ENCODE results near the gene TRIM28.
"Not testable (repeated sequence)": the region's sequence is repeated elsewhere in the genome, so short reads cannot be mapped to it uniquely, and the experiment has no call there.

The TRIM28 gene

DNA sequence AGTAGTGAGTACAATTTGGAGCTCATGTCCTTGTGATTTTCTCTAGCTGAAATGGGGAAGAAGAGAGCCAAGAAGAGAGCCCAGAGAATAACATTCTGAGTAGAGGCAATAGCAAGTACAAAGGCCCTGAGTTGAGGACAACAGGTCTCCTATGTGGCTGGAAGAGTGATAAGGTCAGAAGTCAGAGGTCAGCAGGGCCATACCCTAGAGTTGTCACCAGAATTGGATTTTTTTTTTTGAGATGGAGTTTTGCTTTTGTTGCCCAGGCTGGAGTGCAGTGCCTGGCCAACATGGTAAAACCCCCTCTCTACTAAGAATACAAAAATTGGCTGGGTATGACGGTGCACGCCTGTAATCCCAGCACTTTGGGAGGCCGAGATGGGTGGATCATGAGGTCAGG, 8.0 kb upstream of the TRIM28 start:
- intact Hi-C loops (cut with micrococcal nuclease), result no loop called here
- Mint-ChIP-seq H3K36me3 (ENCODE audit: low read depth) (no peaks in the 10 kb centered on the region), H3K4me3 (no peak overlapping the region), H3K27ac (no peak overlapping the region), H3K27me3 (peaks cover 25% of the 10 kb centered on the region), H3K4me1 (ENCODE audit: low read depth) (peaks cover 16% of the 10 kb centered on the region), H3K9me3 (no peaks in the 10 kb centered on the region)

DNA sequence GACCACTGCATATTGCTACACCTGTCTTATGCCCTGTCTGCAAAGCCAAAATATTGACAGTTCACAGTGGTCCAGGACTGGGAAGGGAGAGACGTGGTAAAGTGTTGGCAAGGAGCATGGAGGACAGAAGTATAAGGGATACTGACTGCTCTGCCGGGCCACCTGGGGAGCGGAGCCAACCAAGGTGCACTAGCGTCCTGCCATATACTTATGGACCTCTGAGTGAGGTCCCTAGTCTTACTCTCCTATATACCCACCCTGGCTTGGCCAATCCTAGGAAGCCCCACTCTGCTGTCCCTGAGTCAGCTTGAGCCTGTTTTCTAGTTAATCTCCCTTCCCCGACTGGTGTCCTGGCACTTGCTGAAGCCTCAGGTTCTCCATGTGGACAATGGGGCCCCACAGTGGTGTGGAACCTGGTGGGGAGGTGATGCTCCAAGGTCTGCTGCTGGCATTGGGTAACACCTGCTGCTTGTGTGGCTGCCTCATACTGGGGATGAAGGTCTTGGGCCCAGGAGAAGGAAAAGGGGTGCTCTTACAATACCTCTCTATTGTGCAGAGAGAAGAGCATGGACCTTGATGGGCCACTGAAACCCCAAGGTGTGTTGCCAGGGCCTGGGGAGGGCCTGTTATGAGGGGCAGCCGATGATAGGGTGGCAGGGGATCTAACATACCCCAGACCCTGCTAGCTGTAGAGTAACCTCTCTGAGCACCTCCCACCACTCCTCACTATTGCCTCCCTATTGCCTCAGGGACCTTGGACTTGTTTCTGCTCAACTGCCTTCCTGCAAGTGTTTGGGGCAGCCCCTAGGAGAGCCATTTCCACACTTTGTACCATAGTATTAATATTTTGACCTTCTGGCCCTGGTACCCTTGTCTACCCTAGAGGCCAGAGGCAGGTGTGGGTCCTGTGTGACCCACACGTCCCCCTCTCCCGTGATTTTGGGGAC, 6.7 kb upstream of the TRIM28 start:
- Mint-ChIP-seq H3K9me3 (no peaks in the 10 kb centered on the region), H3K27ac (no peak overlapping the region), H3K4me3 (no peak overlapping the region), H3K4me1 (ENCODE audit: low read depth) (peaks cover 17% of the 10 kb centered on the region), H3K27me3 (peaks cover 22% of the 10 kb centered on the region), H3K36me3 (ENCODE audit: low read depth) (no peaks in the 10 kb centered on the region)
- intact Hi-C loops (cut with micrococcal nuclease), result no loop called here

GRCh38 chr19:58538257-58539168, 5.4 kb upstream of the TRIM28 start:
- Mint-ChIP-seq H3K36me3 (ENCODE audit: low read depth) (no peaks in the 10 kb centered on the region), H3K4me1 (ENCODE audit: low read depth) (peaks cover 26% of the 10 kb centered on the region), H3K4me3 (peak overlapping the region; percentile 61), H3K9me3 (no peaks in the 10 kb centered on the region), H3K27me3 (peaks cover 22% of the 10 kb centered on the region), H3K27ac (peak overlapping the region; percentile 63)
- intact Hi-C loops (cut with micrococcal nuclease), result no loop called here

GRCh38 chr19:58539169-58539559, 4.7 kb upstream of the TRIM28 start:
- Mint-ChIP-seq H3K27ac (peak overlapping the region; percentile 63), H3K27me3 (peaks cover 22% of the 10 kb centered on the region), H3K4me3 (peak overlapping the region; percentile 57), H3K4me1 (ENCODE audit: low read depth) (peaks cover 26% of the 10 kb centered on the region)
- intact Hi-C loops (cut with micrococcal nuclease); H3K9me3 Mint-ChIP-seq; H3K36me3 Mint-ChIP-seq (ENCODE audit: low read depth): not testable (repeated sequence)

- H3K4me3 Mint-ChIP-seq, result peak overlapping the region; percentile 23
- peaks cover 48% of the 10 kb centered on the region for H3K4me1 Mint-ChIP-seq (ENCODE audit: low read depth)
- intact Hi-C loops (cut with micrococcal nuclease), result loop anchor here (2.0 kb wide), 1 partner anchor 24 kb away; the partner anchor contains the start of gene ZBTB45
- H3K27me3 Mint-ChIP-seq, result peaks cover 10% of the 10 kb centered on the region
- peak overlapping the region; percentile 95 for H3K27ac Mint-ChIP-seq
- H3K9me3 Mint-ChIP-seq, result not testable (repeated sequence)
- peaks cover 35% of the 10 kb centered on the region for H3K36me3 Mint-ChIP-seq (ENCODE audit: low read depth)
These were observed 1.1 kb upstream of the TRIM28 start for GRCh38 chr19:58542641-58543372.

GRCh38 chr19:58544591-58545285, 874 bp downstream of the TRIM28 start:
- H3K36me3 Mint-ChIP-seq (ENCODE audit: low read depth), result peaks cover 54% of the 10 kb centered on the region
- peak overlapping the region; percentile 92 for H3K4me3 Mint-ChIP-seq

GRCh38 chr19:58545286-58546018, 1.6 kb downstream of the TRIM28 start:
- Mint-ChIP-seq H3K27me3 (no peaks in the 10 kb centered on the region), H3K9me3 (no peaks in the 10 kb centered on the region), H3K4me1 (ENCODE audit: low read depth) (peaks cover 46% of the 10 kb centered on the region), H3K4me3 (peak overlapping the region; percentile 88), H3K27ac (peak overlapping the region; percentile 95), H3K36me3 (ENCODE audit: low read depth) (peaks cover 61% of the 10 kb centered on the region)
- intact Hi-C loops (cut with micrococcal nuclease), result loop anchor here (2.0 kb wide), 1 partner anchor 13 kb away; the partner anchor contains the start of gene UBE2M

More at GRCh38 chr19:58544591-58545285, 874 bp downstream of the TRIM28 start:
- Mint-ChIP-seq H3K9me3 (no peaks in the 10 kb centered on the region), H3K4me1 (ENCODE audit: low read depth) (peaks cover 46% of the 10 kb centered on the region), H3K27ac (peak overlapping the region; percentile 95), H3K27me3 (no peaks in the 10 kb centered on the region)
- intact Hi-C loops (cut with micrococcal nuclease), result loop anchor here (2.0 kb wide), 1 partner anchor 14 kb away; the partner anchor contains the start of gene UBE2M

DNA sequence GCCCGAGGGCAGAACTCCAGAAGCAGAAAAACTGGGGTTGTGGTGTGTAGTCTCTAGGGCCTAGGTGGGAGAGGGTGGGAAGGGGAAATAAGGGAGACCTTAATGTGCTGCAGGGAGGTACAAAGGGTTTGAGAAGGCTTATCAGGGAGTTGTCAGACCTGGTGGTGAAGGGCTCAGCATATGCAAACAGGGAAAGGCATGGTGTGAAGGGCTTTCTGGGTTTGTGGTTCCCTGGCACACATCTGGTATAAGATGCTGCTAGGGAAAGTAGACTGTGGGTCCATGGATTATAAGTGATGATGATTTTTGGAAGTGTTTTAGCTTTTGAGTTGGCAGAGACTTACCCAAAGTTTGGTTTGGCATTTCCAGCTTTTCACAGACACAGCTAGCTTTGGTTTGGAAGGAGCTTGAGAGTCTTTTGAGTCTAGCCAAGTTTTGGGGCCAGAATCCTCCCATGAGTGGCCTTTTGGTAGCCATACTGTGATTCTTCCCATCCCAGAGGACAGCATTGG, 2.2 kb downstream of the TRIM28 start:
- intact Hi-C loops (cut with micrococcal nuclease), result no loop called here
- Mint-ChIP-seq H3K36me3 (ENCODE audit: low read depth) (peaks cover 68% of the 10 kb centered on the region), H3K4me1 (ENCODE audit: low read depth) (peaks cover 46% of the 10 kb centered on the region), H3K9me3 (no peaks in the 10 kb centered on the region), H3K4me3 (peak overlapping the region; percentile 88), H3K27me3 (no peaks in the 10 kb centered on the region), H3K27ac (peak overlapping the region; percentile 95)

- Mint-ChIP-seq H3K4me3 (no peak overlapping the region), H3K36me3 (ENCODE audit: low read depth) (peaks cover 83% of the 10 kb centered on the region), H3K9me3 (no peaks in the 10 kb centered on the region), H3K27me3 (no peaks in the 10 kb centered on the region), H3K4me1 (ENCODE audit: low read depth) (peaks cover 53% of the 10 kb centered on the region), H3K27ac (no peak overlapping the region)
- intact Hi-C loops (cut with micrococcal nuclease), result no loop called here
These were observed 3.8 kb downstream of the TRIM28 start for GRCh38 chr19:58547323-58548312.

DNA sequence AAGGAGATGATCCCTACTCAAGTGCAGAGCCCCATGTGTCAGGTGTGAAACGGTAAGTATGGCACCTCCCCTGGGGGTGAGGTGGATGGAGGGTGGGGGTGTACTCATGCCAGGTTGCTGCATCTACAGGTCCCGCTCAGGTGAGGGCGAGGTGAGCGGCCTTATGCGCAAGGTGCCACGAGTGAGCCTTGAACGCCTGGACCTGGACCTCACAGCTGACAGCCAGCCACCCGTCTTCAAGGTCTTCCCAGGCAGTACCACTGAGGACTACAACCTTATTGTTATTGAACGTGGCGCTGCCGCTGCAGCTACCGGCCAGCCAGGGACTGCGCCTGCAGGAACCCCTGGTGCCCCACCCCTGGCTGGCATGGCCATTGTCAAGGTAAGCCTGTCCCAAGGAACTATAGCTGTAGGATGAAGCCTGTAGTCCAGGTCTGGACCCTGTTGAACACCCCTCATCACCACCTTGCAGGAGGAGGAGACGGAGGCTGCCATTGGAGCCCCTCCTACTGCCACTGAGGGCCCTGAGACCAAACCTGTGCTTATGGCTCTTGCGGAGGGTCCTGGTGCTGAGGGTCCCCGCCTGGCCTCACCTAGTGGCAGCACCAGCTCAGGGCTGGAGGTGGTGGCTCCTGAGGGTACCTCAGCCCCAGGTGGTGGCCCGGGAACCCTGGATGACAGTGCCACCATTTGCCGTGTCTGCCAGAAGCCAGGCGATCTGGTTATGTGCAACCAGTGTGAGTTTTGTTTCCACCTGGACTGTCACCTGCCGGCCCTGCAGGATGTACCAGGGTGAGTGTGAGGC, 5.2 kb downstream of the TRIM28 start:
- no peaks in the 10 kb centered on the region for H3K9me3 Mint-ChIP-seq
- no peak overlapping the region for H3K4me3 Mint-ChIP-seq
- H3K27me3 Mint-ChIP-seq, result no peaks in the 10 kb centered on the region
- peaks cover 61% of the 10 kb centered on the region for H3K4me1 Mint-ChIP-seq (ENCODE audit: low read depth)
- H3K27ac Mint-ChIP-seq, result no peak overlapping the region
- H3K36me3 Mint-ChIP-seq (ENCODE audit: low read depth), result peaks cover 97% of the 10 kb centered on the region
- intact Hi-C loops (cut with micrococcal nuclease), result no loop called here
